ENCODE measurements around the gene GDF7.

- TF ChIP-seq CTCF (optimal IDR thresholded peaks at IDR 0.05 in 1 of 3, IDR thresholded peaks at IDR 0.05 in 1 of 3, conservative IDR thresholded peaks at IDR 0.05 in 1 of 3; ENCODE audit: extremely low read depth in 1 of 3, insufficient read depth in 2 of 3, low read length in 3 of 3) = no peak
- TF ChIP-seq EZH2 (IDR thresholded peaks at IDR 0.05; ENCODE audit: low read length) = no peak
Measured at GRCh38 chr2:20652141-20652540, 14.8 kb upstream of the GDF7 start.
